K562 (cell line): Measurements from ENCODE around the gene BORCS8.

Experiments used
- CREB1 ChIP-seq, 2 experiments: sonication (generic) in 1 of 2; formaldehyde crosslinking in 1 of 2; IDR thresholded peaks; 2 replicates each; pipeline versions ENCODE4 v1.6.1 to v1.8.0; 2012 to 2022; ENCODE audit warnings: inconsistent platforms in 1 of 2, mild to moderate bottlenecking in 1 of 2, missing genetic modification reagents in 1 of 2, moderate library complexity in 1 of 2
- MAFF ChIP-seq: IDR thresholded peaks from 2 replicates; pipeline ENCODE4 v1.6.1; 2012; ENCODE audit warnings: low read length, improper control_type of control experiment
- MEF2D ChIP-seq: conservative IDR thresholded peaks from 2 replicates; pipeline ENCODE4 v1.6.1; 2016; ENCODE audit warnings: low read depth, missing genetic modification characterization, missing compliant biosample characterization
- RCOR1 ChIP-seq, 2 experiments: IDR thresholded peaks; 2 replicates each; pipeline ENCODE4 v1.6.1; 2012; ENCODE audit warnings: low read depth in 2 of 2, low read length in 2 of 2, borderline replicate concordance in 1 of 2, improper control_type of control experiment in 1 of 2
- ZNF384 ChIP-seq: IDR thresholded peaks from 2 replicates; pipeline ENCODE4 v1.6.1; 2012; ENCODE audit warnings: low read depth, low read length, improper control_type of control experiment
- TF ChIP-seq, protein P1 (sequence below): sonication (generic); formaldehyde crosslinking; IDR thresholded peaks from 2 replicates; pipeline ENCODE4 v1.8.1; 2022; ENCODE audit warnings: missing genetic modification reagents
- TF ChIP-seq, protein P2 (sequence below), 3 experiments: IDR thresholded peaks in 2 of 3; conservative IDR thresholded peaks in 1 of 3; 2 replicates each; pipeline ENCODE4 v1.5.1; 2011 to 2012; ENCODE audit warnings: low read length in 3 of 3, mild to moderate bottlenecking in 3 of 3, control low read depth in 2 of 3, improper control_type of control experiment in 1 of 3, inconsistent platforms in 1 of 3, low read depth in 1 of 3, mixed read lengths in 1 of 3, moderate library complexity in 1 of 3; ENCODE audit not compliant: insufficient read depth in 2 of 3

DNA sequence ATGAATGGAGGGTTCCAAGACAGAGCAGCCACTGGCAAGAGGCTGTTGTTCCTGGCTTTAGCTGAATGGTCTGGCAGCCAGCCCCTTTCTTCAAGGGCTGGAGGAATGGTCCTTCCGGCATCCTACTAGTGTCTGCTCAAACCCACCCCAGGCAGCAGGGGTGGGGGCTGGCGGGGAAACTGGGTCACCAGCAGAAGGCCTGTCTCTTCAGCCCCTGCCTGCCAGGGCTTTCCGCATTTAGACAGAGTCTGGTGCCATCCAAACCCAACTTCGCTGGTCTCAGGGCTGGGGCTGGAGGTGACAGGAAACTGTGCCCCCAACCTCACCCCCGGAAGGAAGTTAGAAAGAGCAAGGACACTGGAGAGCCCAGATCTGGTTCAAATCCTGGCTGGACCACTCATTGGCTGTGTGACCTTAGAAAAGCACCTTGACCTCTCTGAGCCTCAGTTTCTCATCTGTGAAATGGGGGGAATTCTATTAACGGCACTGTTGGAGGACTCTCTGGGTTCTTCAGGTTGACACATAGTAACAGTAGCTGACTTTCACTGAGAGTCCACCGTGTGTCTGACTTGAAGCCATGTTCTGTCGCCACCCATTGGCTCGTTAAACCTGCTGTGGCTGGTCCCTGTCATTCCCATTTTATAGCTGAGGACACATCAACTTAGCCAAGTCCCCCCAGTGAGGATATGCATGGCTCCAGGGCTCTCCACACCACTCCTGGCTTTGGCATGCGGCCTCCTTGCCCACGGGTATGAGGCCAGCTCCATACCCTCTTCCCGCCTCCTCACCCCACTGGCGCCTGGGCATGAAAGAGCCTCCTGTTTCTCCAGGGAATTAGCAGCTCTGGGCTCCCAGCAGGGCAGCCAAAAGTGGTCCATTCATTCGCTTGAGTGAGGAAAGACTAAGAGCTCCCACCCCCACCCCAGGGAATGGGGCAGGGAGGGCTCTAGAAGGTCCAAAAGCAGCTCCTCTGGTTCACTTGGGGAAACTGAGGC is 13.8 kb upstream of the BORCS8 start:
- TF ChIP-seq, protein P1, sequence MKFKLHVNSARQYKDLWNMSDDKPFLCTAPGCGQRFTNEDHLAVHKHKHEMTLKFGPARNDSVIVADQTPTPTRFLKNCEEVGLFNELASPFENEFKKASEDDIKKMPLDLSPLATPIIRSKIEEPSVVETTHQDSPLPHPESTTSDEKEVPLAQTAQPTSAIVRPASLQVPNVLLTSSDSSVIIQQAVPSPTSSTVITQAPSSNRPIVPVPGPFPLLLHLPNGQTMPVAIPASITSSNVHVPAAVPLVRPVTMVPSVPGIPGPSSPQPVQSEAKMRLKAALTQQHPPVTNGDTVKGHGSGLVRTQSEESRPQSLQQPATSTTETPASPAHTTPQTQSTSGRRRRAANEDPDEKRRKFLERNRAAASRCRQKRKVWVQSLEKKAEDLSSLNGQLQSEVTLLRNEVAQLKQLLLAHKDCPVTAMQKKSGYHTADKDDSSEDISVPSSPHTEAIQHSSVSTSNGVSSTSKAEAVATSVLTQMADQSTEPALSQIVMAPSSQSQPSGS (CRISPR knock-in tag): no peak
- TF ChIP-seq MEF2D: no peak
- TF ChIP-seq, protein P2, sequence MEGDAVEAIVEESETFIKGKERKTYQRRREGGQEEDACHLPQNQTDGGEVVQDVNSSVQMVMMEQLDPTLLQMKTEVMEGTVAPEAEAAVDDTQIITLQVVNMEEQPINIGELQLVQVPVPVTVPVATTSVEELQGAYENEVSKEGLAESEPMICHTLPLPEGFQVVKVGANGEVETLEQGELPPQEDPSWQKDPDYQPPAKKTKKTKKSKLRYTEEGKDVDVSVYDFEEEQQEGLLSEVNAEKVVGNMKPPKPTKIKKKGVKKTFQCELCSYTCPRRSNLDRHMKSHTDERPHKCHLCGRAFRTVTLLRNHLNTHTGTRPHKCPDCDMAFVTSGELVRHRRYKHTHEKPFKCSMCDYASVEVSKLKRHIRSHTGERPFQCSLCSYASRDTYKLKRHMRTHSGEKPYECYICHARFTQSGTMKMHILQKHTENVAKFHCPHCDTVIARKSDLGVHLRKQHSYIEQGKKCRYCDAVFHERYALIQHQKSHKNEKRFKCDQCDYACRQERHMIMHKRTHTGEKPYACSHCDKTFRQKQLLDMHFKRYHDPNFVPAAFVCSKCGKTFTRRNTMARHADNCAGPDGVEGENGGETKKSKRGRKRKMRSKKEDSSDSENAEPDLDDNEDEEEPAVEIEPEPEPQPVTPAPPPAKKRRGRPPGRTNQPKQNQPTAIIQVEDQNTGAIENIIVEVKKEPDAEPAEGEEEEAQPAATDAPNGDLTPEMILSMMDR (IDR thresholded peaks at IDR 0.05 in 2 of 3, conservative IDR thresholded peaks at IDR 0.05 in 1 of 3; ENCODE audit: insufficient read depth in 2 of 3, low read depth in 1 of 3, low read length in 3 of 3): no peak
- no peak for TF ChIP-seq ZNF384
- TF ChIP-seq RCOR1 (IDR thresholded peaks at IDR 0.05; ENCODE audit: borderline replicate concordance in 1 of 2, low read depth in 2 of 2, low read length in 2 of 2): peak in 1 of 2 experiments; percentile 31; a peak in 1 of 4 replicates
- no peak for TF ChIP-seq CREB1 (IDR thresholded peaks at IDR 0.05)
- no peak for TF ChIP-seq CREB1 (CRISPR knock-in tag; IDR thresholded peaks at IDR 0.05)
- no peak for TF ChIP-seq MAFF
